ENCODE data around the gene ABRACL. TPM values are rescaled to one million over a fixed set of nuclear protein-coding genes. Genes with fewer than 3 reads are reported as not detected.
"Not testable (repeated sequence)": the region's sequence is repeated elsewhere in the genome, so short reads cannot be mapped to it uniquely, and the experiment has no call there.

The ABRACL gene
- total RNA-seq, 4 donors from 2014 or later = 33.3 to 75.1 (median 42.5) TPM

DNA sequence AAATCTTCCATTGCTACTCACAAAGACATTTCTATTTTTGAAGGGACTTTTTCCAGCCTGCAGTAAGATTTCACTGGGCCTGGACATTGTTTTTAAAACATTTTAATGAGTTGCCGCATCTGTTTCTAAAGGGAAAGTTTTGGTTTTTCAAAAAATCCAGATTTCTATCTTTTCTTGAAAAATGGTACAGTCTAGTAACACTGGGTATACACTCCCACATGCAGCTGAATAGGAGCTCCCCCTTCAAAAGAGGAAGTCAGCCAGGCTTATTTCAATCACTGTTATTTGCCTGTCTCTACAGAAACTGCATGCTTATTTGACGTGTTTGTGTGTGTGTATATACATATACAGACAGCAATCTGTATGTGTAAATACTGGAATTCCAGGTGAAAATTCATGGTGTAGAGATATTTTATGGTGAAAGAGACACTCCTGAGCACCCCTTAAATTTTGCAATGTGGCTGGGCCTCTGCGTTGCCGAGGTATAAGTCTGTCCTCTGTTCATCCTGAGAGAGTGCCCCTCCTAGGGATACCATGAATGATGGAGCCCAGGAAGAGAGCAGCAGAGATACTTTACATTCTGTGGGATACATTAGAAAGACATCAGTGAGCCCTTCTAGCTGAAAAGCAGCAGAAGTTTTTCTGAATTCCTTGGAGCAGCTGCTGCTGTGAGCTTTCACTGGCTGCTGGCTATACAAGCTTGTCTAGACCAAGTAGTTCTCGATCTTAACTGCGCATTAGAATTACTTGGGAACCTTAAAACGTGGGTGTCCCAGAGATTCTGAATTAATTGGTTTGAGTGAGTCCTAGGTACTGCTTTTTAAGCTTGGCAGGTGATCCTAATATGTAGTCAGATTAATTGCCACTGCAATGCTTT, 12.0 kb upstream of the ABRACL start:
- DNase-seq = no peak
- H3K27ac ChIP-seq = no peak overlapping the region
- TF ChIP-seq, protein P1, sequence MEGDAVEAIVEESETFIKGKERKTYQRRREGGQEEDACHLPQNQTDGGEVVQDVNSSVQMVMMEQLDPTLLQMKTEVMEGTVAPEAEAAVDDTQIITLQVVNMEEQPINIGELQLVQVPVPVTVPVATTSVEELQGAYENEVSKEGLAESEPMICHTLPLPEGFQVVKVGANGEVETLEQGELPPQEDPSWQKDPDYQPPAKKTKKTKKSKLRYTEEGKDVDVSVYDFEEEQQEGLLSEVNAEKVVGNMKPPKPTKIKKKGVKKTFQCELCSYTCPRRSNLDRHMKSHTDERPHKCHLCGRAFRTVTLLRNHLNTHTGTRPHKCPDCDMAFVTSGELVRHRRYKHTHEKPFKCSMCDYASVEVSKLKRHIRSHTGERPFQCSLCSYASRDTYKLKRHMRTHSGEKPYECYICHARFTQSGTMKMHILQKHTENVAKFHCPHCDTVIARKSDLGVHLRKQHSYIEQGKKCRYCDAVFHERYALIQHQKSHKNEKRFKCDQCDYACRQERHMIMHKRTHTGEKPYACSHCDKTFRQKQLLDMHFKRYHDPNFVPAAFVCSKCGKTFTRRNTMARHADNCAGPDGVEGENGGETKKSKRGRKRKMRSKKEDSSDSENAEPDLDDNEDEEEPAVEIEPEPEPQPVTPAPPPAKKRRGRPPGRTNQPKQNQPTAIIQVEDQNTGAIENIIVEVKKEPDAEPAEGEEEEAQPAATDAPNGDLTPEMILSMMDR (IDR thresholded peaks at IDR 0.05) = no peak
- no peak for TF ChIP-seq POLR2A (IDR thresholded peaks at IDR 0.05)

DNA sequence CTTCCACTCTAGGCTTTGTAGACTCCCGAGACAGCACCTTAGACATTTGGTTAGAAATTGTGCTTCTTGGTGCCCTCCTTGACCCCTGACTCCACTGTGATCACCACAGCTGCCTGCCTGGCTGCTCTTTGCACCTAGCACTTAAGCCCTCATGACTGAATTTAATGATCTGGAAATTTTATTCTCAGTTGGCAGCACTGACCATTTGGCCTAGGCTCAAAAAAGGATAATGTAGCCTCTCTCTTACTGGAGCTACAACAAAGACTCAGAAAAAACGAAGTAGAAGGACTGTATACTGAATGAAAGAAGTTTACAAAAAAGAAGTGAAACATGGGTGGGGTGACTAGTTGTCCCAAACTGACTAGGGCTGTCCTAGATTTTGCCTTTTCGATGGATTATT, 11.3 kb upstream of the ABRACL start:
- Histone ChIP-seq H3K36me3 (no peaks in the 10 kb centered on the region), H3K9me3 (no peaks in the 10 kb centered on the region), H3K27me3 (no peaks in the 10 kb centered on the region), H3K27ac (no peak overlapping the region), H3K4me1 (peaks cover 0 to 5% (median 0%) of the 10 kb centered on the region in 4 donors), H3K4me3 (no peak overlapping the region)
- no peak for TF ChIP-seq POLR2A (IDR thresholded peaks at IDR 0.05)
- DNase-seq = no peak

More for the DNA sequence above, 12.0 kb upstream of the ABRACL start:
- Histone ChIP-seq H3K4me3 (no peak overlapping the region), H3K27me3 (no peaks in the 10 kb centered on the region), H3K9me3 (no peaks in the 10 kb centered on the region), H3K36me3 (no peaks in the 10 kb centered on the region), H3K4me1 (peaks cover 0 to 5% (median 0%) of the 10 kb centered on the region in 4 donors)

DNA sequence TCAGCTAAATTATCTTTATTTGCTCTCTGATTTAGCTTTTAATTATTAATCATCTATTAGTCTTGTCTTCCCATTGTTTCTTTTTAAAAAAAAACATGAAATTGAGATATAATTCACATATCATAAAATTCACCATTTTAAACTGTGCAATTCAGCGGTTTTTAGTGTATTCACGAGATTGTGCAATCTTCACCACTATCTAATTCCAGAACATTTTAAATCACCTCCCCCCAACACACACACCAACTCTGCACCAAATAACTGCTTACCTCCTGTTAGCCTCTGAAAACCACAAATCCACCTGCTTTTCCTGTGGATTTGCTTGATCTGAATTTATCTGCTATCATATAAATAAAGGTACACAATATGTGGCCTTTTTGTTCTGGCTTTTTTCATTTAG, 8.8 kb upstream of the ABRACL start:
- no peak for DNase-seq
- no peaks in the 10 kb centered on the region for H3K36me3 ChIP-seq

DNA sequence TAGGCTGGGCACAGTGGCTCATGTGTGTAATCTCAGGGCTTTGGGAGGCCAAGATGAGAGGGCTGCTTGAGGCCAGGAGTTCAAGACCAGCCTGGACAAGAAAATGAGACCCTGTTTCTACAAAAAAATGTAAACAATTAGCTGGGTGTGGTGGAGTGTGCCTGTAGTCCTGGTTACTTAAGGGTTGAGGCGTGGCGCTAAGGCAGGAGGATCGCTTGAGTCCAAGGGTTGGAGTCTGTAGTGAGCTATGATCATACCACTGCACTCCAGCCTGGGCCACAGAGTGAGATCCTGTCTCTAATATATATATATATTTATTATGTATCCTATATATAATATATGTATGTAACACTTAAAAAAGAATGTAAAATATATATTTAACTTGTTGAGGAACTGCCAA, 7.9 kb upstream of the ABRACL start:
- Histone ChIP-seq H3K4me1 (peaks cover 0 to 5% (median 0%) of the 10 kb centered on the region in 4 donors), H3K9me3 (no peaks in the 10 kb centered on the region), H3K4me3 (no peak overlapping the region), H3K36me3 (no peaks in the 10 kb centered on the region), H3K27me3 (no peaks in the 10 kb centered on the region), H3K27ac (peak overlapping the region in 1 of 4 donors; percentile 5)
- TF ChIP-seq, protein P1 (IDR thresholded peaks at IDR 0.05) = no peak
- TF ChIP-seq POLR2A (IDR thresholded peaks at IDR 0.05) = no peak
- peak in 2 of 3 donors; percentile 56 to 75 for DNase-seq

More for the DNA sequence above, 8.8 kb upstream of the ABRACL start:
- TF ChIP-seq, protein P1 (IDR thresholded peaks at IDR 0.05) = no peak
- no peak for TF ChIP-seq POLR2A (IDR thresholded peaks at IDR 0.05)
- Histone ChIP-seq H3K9me3 (no peaks in the 10 kb centered on the region), H3K4me1 (peaks cover 0 to 5% (median 0%) of the 10 kb centered on the region in 4 donors), H3K27ac (no peak overlapping the region), H3K4me3 (no peak overlapping the region), H3K27me3 (no peaks in the 10 kb centered on the region)

DNA sequence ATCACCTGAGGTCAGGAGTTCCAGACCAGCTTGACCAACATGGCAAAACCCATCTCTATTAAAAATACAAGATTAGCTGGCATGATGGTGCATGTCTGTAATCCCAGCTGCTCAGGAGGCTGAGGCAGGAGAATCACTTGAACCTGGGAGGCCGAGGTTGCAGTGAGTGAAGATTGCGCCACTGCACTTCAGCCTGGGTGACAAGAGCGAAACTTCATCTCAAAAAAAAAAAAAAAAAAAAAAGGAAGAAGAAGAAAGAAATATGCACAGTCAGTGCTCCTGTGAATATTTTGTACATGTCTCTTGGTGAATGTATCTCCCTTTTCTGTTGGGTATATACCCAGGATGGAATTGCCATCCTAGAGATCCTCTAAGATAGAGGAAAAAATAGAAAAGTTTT, 3.1 kb upstream of the ABRACL start:
- not testable (repeated sequence) for H3K27ac ChIP-seq, H3K27me3 ChIP-seq, DNase-seq, H3K4me3 ChIP-seq, H3K9me3 ChIP-seq, H3K36me3 ChIP-seq
- H3K4me1 ChIP-seq = peaks cover 0 to 11% (median 4%) of the 10 kb centered on the region in 4 donors

DNA sequence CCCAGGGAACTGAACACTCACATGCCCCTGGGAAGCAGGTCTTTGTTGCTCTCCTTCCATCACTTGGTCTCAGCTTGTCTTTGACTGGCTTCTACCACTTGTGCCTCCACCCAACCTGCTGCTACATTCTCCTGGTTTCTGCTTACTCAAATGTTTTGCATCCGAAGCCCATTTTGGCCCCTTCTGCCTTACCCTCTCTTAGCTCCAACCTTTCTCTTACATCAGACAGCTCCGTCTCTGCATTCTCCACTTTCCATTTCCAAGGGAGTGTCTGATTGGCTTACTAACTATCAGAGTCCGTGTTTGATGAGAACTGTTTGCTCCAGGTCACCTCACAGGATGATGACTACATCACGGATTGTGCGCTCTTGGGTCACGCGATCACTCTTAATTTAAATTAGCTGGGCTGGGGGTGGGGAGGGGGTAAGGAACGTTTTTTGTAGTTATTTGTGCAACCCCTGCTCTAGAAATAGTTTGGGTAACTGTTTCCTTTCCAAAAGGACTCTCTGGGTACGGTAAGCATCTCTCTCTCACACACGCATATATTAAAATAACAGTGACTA, 844 bp upstream of the ABRACL start:
- no peaks in the 10 kb centered on the region for H3K27me3 ChIP-seq
- no peaks in the 10 kb centered on the region for H3K36me3 ChIP-seq
- H3K9me3 ChIP-seq = no peaks in the 10 kb centered on the region
- H3K4me1 ChIP-seq = peaks cover 0 to 14% (median 4%) of the 10 kb centered on the region in 4 donors
- H3K4me3 ChIP-seq = peak overlapping the region; percentile 49 to 93 (median 82)
- peak overlapping the region; percentile 86 to 89 (median 88) for H3K27ac ChIP-seq
- DNase-seq = peak; percentile 31 to 77 (median 53)
- peak in 1 of 2 donors; percentile 51 for TF ChIP-seq POLR2A (IDR thresholded peaks at IDR 0.05)
- TF ChIP-seq, protein P1 (IDR thresholded peaks at IDR 0.05) = no peak
